HG02973 (cell line): ENCODE results near the gene KCNH8.
"Not testable (repeated sequence)": the region's sequence is repeated elsewhere in the genome, so short reads cannot be mapped to it uniquely, and the experiment has no call there.

Experiments used
- ATAC-seq: cut with Tn5 transposase; IDR thresholded peaks from one replicate; pipeline ENCODE4 v1.9.1; 2021; ENCODE audit warnings: moderate library complexity; ENCODE audit not compliant: unreplicated experiment

Gene KCNH8

GRCh38 chr3:19147905-19148767 lies at the start of gene KCNH8:
Gene KCNH8 (plus strand): TSS chr3:19148510. CDS start chr3:19148720, 210 bp downstream.
- ATAC-seq, result no peak

- ATAC-seq, result not testable (repeated sequence)
Measured at GRCh38 chr3:19102654-19103290, 45.5 kb upstream of the KCNH8 start.

- ATAC-seq, result no peak
Measured at GRCh38 chr3:19103510-19103909, 44.8 kb upstream of the KCNH8 start.

- no peak for ATAC-seq
Measured at GRCh38 chr3:19104459-19104858, 43.9 kb upstream of the KCNH8 start.

GRCh38 chr3:19105826-19106225 lies 42.5 kb upstream of the KCNH8 start:
- no peak for ATAC-seq

- no peak for ATAC-seq
Measured at GRCh38 chr3:19106307-19106706, 42.0 kb upstream of the KCNH8 start.

- no peak for ATAC-seq
Measured at GRCh38 chr3:19107719-19108118, 40.6 kb upstream of the KCNH8 start.

GRCh38 chr3:19110335-19110895 lies 37.9 kb upstream of the KCNH8 start:
- no peak for ATAC-seq

- no peak for ATAC-seq
Measured at GRCh38 chr3:19114461-19114860, 33.8 kb upstream of the KCNH8 start.

- no peak for ATAC-seq
Measured at GRCh38 chr3:19116239-19116638, 32.1 kb upstream of the KCNH8 start.

- no peak for ATAC-seq
Measured at GRCh38 chr3:19124752-19125151, 23.6 kb upstream of the KCNH8 start.

- no peak for ATAC-seq
Measured at GRCh38 chr3:19139863-19140262, 8.4 kb upstream of the KCNH8 start.

GRCh38 chr3:19146685-19147650 lies 1.3 kb upstream of the KCNH8 start:
- ATAC-seq, result peak; percentile 78

GRCh38 chr3:19148768-19149091 lies 420 bp downstream of the KCNH8 start:
- ATAC-seq, result no peak

- ATAC-seq, result no peak
Measured at GRCh38 chr3:19149368-19149767, 1.1 kb downstream of the KCNH8 start.

- no peak for ATAC-seq
Measured at GRCh38 chr3:19151171-19151570, 2.9 kb downstream of the KCNH8 start.

GRCh38 chr3:19154693-19155250 lies 6.5 kb downstream of the KCNH8 start:
- ATAC-seq, result no peak

GRCh38 chr3:19155375-19155774 lies 7.1 kb downstream of the KCNH8 start:
- no peak for ATAC-seq

GRCh38 chr3:19159966-19160635 lies 11.8 kb downstream of the KCNH8 start:
- no peak for ATAC-seq

GRCh38 chr3:19165654-19166053 lies 17.3 kb downstream of the KCNH8 start:
- no peak for ATAC-seq
